Right renal pelvis (tissue), 4 donors: ENCODE results near the gene DCP1B. TPM values are rescaled to one million over a fixed set of nuclear protein-coding genes. Genes with fewer than 3 reads are reported as not detected.
A peak's percentile ranks its signal among the peaks of the same experiment; 100 is the strongest.

ENCODE experiments used
- DNase-seq, 4 donors: peaks; one replicate each; pipeline ENCODE4 v3.0.0-alpha.2; 2013; ENCODE audit warnings: low read depth in 4 of 4, low spot score in 3 of 4, missing footprints in 1 of 4
- polyA plus RNA-seq, 4 donors: library from polyadenylated mRNA; unstranded; fragments of 120-200 nt; gene quantifications; one replicate each; pipeline ENCODE4 v1.2.1, GENCODE V29; 2013; ENCODE audit not compliant: insufficient read length in 4 of 4

Gene DCP1B
- polyA plus RNA-seq, result 10 to 100 TPM; 27.4 to 34.7 (median 31.2) TPM

- peak; percentile 88 to 92 (median 89) for DNase-seq
Measured at GRCh38 chr12:2004113-2004929, at the start of gene DCP1B. Gene DCP1B, minus strand, starts transcription at chr12:2004457. Its CDS starts 26 bp downstream, at chr12:2004431.

- DNase-seq, result no peak
Measured at GRCh38 chr12:2053691-2054090, 49.4 kb upstream of the DCP1B start.

GRCh38 chr12:2052826-2053678 lies 48.8 kb upstream of the DCP1B start, which contains the start of gene CACNA1C:
Gene CACNA1C, plus strand, starts transcription at chr12:2052987. Its CDS starts 576 bp downstream, at chr12:2053563.
- DNase-seq, result no peak

GRCh38 chr12:2051700-2052621 lies 47.7 kb upstream of the DCP1B start:
- no peak for DNase-seq

GRCh38 chr12:2049604-2050540 lies 45.6 kb upstream of the DCP1B start:
- no peak for DNase-seq

GRCh38 chr12:2047752-2048151 lies 43.5 kb upstream of the DCP1B start:
- no peak for DNase-seq

- no peak for DNase-seq
Measured at GRCh38 chr12:2046957-2047356, 42.7 kb upstream of the DCP1B start.

GRCh38 chr12:2044165-2044564 lies 39.9 kb upstream of the DCP1B start:
- DNase-seq, result no peak

- DNase-seq, result no peak
Measured at GRCh38 chr12:2043054-2043453, 38.8 kb upstream of the DCP1B start.

GRCh38 chr12:2039034-2039433 lies 34.8 kb upstream of the DCP1B start:
- DNase-seq, result no peak

- no peak for DNase-seq
Measured at GRCh38 chr12:2035431-2036055, 31.3 kb upstream of the DCP1B start.

GRCh38 chr12:2034633-2035430 lies 30.6 kb upstream of the DCP1B start:
- DNase-seq, result peak in 2 of 4 donors; percentile 76 to 79

- no peak for DNase-seq
Measured at GRCh38 chr12:2032506-2032905, 28.2 kb upstream of the DCP1B start.

- no peak for DNase-seq
Measured at GRCh38 chr12:2029851-2030250, 25.6 kb upstream of the DCP1B start.

GRCh38 chr12:2027351-2027750 lies 23.1 kb upstream of the DCP1B start:
- DNase-seq, result no peak

- DNase-seq, result no peak
Measured at GRCh38 chr12:2023365-2023764, 19.1 kb upstream of the DCP1B start.

- DNase-seq, result no peak
Measured at GRCh38 chr12:2020511-2020910, 16.3 kb upstream of the DCP1B start.

GRCh38 chr12:2019126-2019525 lies 14.9 kb upstream of the DCP1B start:
- no peak for DNase-seq
